Uterus (tissue), 4 donors: Measurements from ENCODE around the gene STX18. TPM values are rescaled to one million over a fixed set of nuclear protein-coding genes. Genes with fewer than 3 reads are reported as not detected.

Source experiments
- DNase-seq, 2 donors: peaks; one replicate each; pipeline ENCODE4 v3.0.0-alpha.2; 2019 to 2020
- H3K27ac ChIP-seq, 2 donors: fragments of 200-600 bp; sonication (generic); 1 replicate in 1 of 2; 2 replicates in 1 of 2; pipeline ENCODE4 v1.5.1; 2016 to 2018
- H3K27me3 ChIP-seq, 2 donors: fragments of 200-600 bp; sonication (generic); one replicate each; pipeline ENCODE4 v1.5.1; 2018 to 2019; ENCODE audit warnings: control low read depth in 1 of 2
- H3K36me3 ChIP-seq, 2 donors: fragments of 200-600 bp; sonication (generic); one replicate each; pipeline ENCODE4 v1.5.1; 2019; ENCODE audit warnings: control low read depth in 1 of 2
- H3K4me1 ChIP-seq, 2 donors: fragments of 200-600 bp; sonication (generic); one replicate each; pipeline ENCODE4 v1.5.1; 2018 to 2019; ENCODE audit warnings: control low read depth in 1 of 2
- H3K4me3 ChIP-seq, 2 donors: fragments of 200-600 bp; sonication (generic); 1 replicate in 1 of 2; 2 replicates in 1 of 2; pipeline ENCODE4 v1.5.1; 2018 to 2019; ENCODE audit warnings: mild to moderate bottlenecking in 1 of 2
- H3K9me3 ChIP-seq, 2 donors: fragments of 200-600 bp; sonication (generic); one replicate each; pipeline ENCODE4 v1.5.1; 2019; ENCODE audit warnings: control low read depth in 1 of 2
- CTCF ChIP-seq, 4 experiments: fragments of 200-600 bp in 2 of 4; fragments of 450-650 bp in 2 of 4; sonication (generic) in 2 of 4; IDR thresholded peaks; one replicate each; pipeline ENCODE4 v1.5.1; 2016 to 2019; ENCODE audit warnings: antibody characterized with exemption in 4 of 4, mild to moderate bottlenecking in 2 of 4, moderate library complexity in 1 of 4
- POLR2A ChIP-seq, 2 donors: fragments of 450-650 bp; IDR thresholded peaks; one replicate each; pipeline ENCODE4 v1.6.1; 2016; ENCODE audit warnings: antibody characterized with exemption in 2 of 2, mild to moderate bottlenecking in 1 of 2, moderate library complexity in 1 of 2
- intact Hi-C: fragments of 100-400 bp; cut with DNase I; formaldehyde crosslinking; loops from one replicate; pipeline ENCODE4 v1.15.1; 2023; ENCODE audit warnings: low total_unique reads
- total RNA-seq, 4 donors: library from RNA; depleted of rRNA in 3 of 4; stranded (reverse); fragments of >200 nt in 3 of 4; gene quantifications; one replicate each; pipeline versions ENCODE4 v1.1.0 to v1.2.4, GENCODE V29; 2014 to 2023
- donor health status: DM: yes; HTN: yes; CAD: no.

The STX18 gene
- total RNA-seq, 4 donors from 2014 or later = 6.4 to 62.5 (median 28.9) TPM

DNA sequence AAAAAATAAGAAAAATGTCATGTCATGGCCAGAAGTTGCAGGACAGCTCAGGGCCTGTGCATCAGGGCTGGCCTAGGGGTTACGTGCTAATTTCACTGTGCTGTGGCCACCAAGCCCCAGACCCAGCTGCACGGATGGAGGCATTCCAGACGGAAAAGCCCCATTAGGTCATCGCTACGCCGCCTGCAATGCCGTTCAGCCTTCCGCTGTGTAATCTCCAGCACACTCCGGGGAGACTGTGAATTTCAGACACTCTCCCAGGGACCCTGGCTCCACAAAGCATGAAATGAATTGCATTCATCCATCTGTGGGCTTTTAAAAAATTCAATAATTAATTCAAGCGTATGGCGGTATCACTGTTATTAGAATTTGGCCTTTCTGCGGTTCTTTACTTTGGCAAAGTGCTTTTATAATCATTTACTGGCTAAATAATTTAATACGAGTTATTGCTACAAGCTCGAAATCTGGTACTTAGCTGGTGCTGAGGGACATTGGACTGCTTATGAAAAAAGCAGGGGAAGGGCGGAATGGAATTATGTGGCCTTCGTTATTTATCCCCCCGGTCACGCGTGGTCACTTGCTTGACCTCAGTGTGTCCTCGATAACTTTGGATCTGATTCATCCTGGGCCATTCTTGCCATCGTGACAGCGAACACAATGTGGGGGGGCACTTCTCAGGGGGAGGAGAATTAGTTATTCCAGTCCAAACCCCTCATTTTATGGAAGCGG lies 164.0 kb downstream of the STX18 start:
- no peaks in the 10 kb centered on the region for H3K36me3 ChIP-seq
- H3K4me3 ChIP-seq = no peak overlapping the region
- no peak overlapping the region for H3K27ac ChIP-seq
- H3K4me1 ChIP-seq = no peaks in the 10 kb centered on the region
- TF ChIP-seq CTCF (IDR thresholded peaks at IDR 0.05) (no peak), POLR2A (IDR thresholded peaks at IDR 0.05) (no peak)
- no peaks in the 10 kb centered on the region for H3K9me3 ChIP-seq
- DNase-seq = no peak
- no peaks in the 10 kb centered on the region for H3K27me3 ChIP-seq
- intact Hi-C loops = no loop called here

GRCh38 chr4:4377191-4377590 lies 164.7 kb downstream of the STX18 start:
- DNase-seq = no peak
- Histone ChIP-seq H3K4me3 (no peak overlapping the region), H3K27ac (no peak overlapping the region), H3K4me1 (no peaks in the 10 kb centered on the region), H3K27me3 (no peaks in the 10 kb centered on the region), H3K36me3 (no peaks in the 10 kb centered on the region), H3K9me3 (no peaks in the 10 kb centered on the region)
- intact Hi-C loops = no loop called here
- no peak for TF ChIP-seq CTCF (IDR thresholded peaks at IDR 0.05)
- TF ChIP-seq POLR2A (IDR thresholded peaks at IDR 0.05) = no peak

DNA sequence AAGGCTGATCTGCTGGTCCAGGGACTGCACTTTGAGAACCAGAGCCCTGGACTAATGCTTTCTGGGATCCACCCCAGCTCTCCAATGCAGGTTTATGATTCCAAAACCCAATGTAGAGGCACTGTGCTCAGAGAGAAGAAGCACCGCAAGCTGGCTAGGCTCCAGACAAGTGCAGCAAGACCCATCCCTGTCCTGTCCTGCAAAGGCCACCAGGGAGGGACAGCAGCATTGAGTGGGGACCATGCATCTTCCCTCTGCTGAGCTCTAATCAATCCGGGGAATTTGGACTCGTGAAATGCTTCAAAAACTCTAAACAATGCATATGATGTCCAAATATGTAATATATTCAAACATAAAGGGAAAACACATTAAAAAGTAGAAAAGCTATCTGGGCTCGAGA lies 165.8 kb downstream of the STX18 start:
- Histone ChIP-seq H3K4me1 (no peaks in the 10 kb centered on the region), H3K36me3 (no peaks in the 10 kb centered on the region), H3K9me3 (no peaks in the 10 kb centered on the region), H3K27me3 (no peaks in the 10 kb centered on the region), H3K4me3 (no peak overlapping the region), H3K27ac (no peak overlapping the region)
- no peak for DNase-seq
- intact Hi-C loops = no loop called here
- TF ChIP-seq POLR2A (IDR thresholded peaks at IDR 0.05) (no peak), CTCF (IDR thresholded peaks at IDR 0.05) (no peak)

GRCh38 chr4:4374388-4375098 lies 167.3 kb downstream of the STX18 start:
- H3K27me3 ChIP-seq = no peaks in the 10 kb centered on the region
- TF ChIP-seq CTCF (IDR thresholded peaks at IDR 0.05) (no peak), POLR2A (IDR thresholded peaks at IDR 0.05) (no peak)
- intact Hi-C loops = no loop called here
- H3K36me3 ChIP-seq = no peaks in the 10 kb centered on the region
- no peak for DNase-seq
- H3K4me3 ChIP-seq = no peak overlapping the region
- H3K9me3 ChIP-seq = no peaks in the 10 kb centered on the region
- H3K27ac ChIP-seq = no peak overlapping the region
- H3K4me1 ChIP-seq = no peaks in the 10 kb centered on the region

Other genes with a start within 250 kb of the STX18 start
- gene NSG1, start 154.9 kb downstream of the STX18 start, total RNA-seq = 10 to 100 TPM in 1 of 4 donors, 1 to 10 TPM in 2, not detected in 1; 3.6 to 11.2 (median 3.8) TPM